ENCODE measurements around the gene PLEKHA7.

Gene PLEKHA7

DNA sequence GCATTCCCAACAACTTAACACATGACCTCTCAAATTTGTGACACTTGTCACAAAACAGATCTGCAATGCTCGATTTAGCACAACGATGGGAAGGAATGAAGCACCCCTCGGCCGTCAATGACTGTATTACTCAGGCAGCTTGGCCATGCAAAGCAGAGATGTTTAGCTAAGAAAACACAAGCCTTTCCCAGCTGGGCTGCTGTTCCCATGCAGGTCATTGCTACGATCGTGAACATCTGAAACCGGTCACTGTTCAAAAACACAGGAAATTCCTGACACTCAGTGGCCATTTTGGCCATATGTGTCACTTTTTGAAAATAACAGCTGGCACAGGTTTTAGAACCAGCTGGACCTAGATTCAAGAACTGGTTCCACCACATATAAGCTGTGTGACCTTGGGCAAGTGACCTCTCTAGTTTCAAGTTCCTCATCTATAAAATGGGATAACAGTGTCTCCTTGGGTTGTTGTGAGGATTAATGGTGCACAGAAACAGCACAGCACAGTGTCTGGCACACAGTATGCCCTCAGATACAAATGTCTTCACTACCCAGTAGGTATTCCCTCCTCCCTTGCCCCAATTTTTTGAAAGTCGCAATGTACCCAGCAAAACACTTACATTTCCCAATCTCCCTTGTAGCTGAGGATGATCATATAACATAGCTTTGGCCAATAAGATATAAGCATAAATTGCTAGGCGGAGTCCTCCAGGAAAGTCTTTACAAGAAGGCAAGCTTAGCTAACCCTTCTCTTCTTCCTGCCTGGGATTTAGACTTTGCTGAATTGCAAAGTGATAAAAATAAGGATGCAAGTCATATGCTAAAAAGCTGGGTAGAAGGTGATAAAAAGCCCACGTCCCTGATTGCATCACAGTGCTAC is 182.7 kb downstream of the PLEKHA7 start:
- DNase-seq: no peak

DNA sequence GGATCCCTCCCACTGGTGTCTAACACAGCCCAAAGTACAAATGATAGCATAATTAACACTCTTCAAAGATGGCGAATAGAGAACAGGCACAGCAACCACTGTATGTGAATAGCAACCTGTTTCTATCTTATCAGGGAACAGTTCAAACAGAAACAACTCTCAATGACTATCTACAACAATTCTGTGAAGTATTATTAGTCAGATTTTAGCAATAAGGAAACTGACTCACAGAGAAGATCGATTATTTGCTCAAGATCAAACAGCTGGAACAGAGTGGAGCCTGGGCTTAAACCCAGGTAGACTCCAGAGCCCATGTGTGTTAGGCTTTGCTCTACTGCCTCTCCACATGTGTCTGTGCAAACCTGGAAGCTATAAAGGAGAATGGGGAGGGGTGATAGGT is 187.1 kb downstream of the PLEKHA7 start:
- no peak for DNase-seq

DNA sequence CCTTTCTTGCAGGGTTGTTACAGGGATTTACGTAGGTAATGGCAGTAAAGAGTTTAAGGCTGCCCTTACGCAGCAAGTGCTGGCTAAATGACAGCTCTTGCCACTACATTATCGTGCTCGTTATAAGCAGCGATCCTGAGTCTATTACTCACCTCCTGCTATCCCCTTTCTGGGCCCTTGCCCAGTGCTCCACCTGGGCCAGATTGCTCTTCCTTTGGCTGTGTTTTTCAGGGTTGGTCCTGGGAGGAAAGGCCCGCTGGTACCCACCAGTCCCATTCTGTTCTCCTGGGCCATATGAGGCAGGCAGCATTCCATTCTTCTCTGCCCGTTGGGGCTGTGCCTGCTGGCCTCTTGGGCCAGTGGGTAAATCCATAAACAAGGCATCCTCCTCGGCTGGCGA is 188.2 kb downstream of the PLEKHA7 start:
- DNase-seq: no peak

DNA sequence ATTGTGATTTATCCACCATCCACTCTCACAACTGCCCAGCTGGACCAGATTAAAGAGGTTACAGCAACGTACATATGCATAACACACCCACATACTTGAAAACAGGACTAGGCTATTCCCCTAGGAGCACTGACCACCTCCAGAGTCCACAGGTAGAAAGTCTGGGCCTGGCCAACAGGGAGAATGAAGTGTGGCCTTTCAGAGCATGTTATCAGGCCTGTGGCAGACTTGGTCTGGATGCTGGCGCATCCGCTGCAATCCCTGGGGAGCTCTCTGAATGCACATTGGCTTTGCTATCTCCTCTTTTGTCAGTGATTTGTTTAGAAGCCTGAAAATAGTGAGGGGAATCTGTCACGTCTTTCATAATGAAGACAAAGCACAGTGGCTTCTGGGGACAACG is 189.1 kb downstream of the PLEKHA7 start:
- DNase-seq: no peak

GRCh38 chr11:16820324-16821092 is 193.7 kb downstream of the PLEKHA7 start:
- DNase-seq: peak; percentile 62 to 71

DNA sequence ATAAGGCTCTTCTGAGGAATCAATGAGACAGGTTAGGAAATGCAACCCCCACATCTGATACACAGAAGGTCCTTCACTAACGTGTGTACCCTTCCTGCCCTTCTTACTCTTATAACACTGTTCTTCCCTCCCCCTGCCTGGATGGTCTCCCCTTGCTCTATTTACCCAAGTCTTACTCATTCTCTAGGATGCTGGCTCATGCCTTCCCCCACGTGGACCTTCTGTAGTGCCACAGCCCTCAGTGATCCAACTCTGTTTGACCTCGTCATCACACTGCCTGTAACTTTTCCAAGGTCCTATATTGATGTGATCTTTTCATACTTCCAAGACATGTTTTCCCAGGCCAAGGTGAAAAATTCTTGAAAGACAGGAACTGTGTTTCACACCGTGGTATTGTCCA is 195.9 kb downstream of the PLEKHA7 start:
- DNase-seq: no peak

GRCh38 chr11:16817351-16817750 is 196.9 kb downstream of the PLEKHA7 start:
- peak; percentile 66 to 80 for DNase-seq

DNA sequence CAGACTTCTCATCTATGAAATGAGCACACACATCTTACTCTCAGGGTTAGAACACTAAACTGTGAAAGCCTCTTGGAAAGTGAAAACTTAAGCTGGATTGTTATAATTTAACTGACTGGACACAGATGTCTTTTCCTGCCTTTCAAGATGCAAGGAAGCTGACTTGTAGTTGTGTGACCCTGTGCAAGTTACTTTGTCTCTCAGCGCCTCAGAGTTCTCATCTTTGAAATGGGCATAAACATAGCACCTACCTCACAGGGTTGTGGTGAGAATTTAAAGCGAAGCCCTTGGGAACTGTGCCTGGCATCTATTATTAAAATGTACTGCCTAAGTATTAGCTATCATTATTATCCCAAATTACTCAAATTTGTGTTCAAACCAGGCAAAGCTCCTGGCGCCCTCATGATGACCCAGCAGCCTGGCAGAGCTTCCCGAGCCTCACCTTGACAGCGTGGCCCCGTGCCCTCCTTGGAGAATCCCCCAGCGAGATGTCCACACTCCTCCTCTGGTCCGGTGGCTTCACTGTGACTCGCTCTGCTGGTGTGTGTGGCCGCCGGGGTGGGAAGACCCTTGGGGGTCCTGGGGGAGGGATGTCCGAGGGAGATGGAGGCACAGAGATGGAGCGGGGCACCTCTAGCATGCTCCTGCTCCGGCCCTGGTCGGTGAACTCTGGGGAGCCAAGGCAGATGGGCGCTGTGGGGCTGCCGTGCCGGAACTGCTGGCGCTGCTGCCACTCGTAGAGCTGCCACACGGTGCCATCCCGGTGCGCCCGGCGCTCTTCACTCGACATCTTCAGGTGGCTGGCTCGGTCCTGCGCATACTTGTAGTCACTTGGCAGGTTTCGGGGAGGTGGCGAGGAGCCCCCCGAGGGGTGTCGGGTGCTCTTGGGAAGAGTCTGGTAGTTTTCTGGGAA is 197.6 kb downstream of the PLEKHA7 start:
- DNase-seq: no peak

DNA sequence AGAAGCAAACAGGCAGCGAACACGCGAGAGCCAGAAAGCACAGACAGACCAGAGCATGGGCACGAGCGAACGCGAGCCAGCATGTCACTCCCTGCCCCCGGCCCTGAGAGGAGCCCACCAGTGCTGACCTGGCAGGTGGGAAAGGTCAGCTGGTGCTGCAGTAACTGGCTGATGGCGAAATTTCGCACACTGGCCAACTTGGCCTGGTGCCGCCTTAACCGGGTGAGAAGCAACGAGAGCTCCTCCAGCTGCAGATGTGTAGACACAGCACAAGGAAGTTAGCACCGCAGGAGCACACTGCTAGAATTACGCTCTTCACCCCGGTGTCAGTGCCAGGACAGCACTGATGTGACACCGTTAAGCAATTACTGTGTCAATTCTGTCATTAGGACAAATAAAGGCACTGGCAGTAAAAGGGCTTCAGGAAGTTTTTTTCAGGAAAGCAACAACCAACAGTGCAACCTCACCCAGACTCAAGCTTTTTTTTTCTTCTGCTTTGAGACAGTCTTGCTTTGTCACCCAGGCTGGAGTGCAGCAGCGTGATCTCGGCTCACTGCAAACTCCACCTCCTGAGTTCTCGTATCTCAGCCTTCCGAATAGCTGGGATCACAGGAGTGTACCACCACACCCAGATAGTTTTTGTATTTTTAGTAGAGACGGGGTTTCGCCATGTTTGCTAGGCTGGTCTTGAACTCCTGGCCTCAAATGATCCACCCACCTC is 199.0 kb downstream of the PLEKHA7 start:
- DNase-seq: peak; percentile 85 to 86

DNA sequence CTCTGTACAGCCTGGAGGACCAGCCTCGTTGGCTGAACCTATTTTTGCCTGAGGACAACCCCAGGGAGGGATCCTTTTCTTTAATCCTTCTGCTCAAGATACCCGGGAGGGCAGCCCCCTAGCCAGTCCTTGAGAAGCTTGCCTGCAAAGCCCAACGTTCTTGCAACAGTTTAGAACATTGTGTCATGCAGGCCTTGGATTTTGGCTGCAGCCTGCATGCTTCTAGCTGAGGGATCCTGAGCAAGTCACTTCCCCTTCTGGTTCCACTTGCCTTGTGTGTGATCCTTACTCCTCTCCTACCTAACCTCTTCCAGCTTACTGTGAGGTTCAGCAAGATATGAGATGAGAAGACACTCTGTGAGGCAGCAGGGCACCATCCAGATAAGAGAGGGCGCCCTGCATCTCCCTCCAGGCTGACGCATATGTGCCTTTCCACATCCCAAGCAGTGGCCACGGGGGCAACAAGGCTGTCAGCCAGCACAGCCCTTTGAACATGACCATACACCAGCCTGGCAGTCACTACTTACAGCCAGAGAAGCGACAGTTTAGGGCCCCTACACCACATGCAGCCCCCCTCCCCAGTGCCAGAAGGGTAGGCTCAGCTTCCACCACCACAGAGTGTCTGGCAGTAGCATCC is 199.7 kb downstream of the PLEKHA7 start:
- DNase-seq: peak; percentile 75 to 76

DNA sequence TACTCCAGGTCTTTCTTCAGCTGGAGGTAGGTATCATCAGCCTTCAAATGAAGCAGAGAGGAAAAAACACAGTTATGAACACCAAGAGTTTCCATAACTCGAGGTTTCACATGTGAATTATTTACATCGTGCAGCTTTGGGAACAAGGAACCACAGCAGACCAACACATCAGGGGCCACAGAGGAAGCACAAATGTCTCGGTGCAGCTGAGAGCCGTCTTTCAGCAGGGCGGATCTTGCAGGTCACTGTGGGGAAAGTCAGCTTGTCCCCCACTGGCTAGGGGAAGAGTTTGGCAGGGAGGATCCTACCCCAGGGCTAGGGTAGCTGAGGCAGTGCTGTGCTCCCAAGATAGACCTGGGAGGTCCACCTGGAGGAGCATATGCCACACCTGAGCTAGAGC is 201.1 kb downstream of the PLEKHA7 start:
- no peak for DNase-seq

DNA sequence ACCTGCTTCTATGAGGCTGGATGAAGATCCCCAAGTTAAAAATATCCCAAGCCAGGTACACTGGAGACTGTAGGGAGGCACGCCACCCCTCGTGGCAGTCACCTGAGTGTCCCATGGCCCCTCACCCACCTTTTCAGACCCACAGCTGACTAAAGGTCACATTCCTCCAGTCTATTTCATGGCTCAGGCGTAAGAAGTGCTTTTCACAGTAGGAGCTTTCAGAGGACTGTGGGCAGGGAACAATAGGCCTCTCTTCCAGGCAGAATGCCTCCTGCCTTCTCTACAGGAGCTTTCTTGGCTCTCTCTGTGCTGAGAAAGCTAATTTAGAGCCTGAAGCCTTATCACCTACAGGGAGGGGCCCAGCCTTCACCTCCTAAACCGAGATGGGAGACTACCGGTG is 201.9 kb downstream of the PLEKHA7 start:
- no peak for DNase-seq

DNA sequence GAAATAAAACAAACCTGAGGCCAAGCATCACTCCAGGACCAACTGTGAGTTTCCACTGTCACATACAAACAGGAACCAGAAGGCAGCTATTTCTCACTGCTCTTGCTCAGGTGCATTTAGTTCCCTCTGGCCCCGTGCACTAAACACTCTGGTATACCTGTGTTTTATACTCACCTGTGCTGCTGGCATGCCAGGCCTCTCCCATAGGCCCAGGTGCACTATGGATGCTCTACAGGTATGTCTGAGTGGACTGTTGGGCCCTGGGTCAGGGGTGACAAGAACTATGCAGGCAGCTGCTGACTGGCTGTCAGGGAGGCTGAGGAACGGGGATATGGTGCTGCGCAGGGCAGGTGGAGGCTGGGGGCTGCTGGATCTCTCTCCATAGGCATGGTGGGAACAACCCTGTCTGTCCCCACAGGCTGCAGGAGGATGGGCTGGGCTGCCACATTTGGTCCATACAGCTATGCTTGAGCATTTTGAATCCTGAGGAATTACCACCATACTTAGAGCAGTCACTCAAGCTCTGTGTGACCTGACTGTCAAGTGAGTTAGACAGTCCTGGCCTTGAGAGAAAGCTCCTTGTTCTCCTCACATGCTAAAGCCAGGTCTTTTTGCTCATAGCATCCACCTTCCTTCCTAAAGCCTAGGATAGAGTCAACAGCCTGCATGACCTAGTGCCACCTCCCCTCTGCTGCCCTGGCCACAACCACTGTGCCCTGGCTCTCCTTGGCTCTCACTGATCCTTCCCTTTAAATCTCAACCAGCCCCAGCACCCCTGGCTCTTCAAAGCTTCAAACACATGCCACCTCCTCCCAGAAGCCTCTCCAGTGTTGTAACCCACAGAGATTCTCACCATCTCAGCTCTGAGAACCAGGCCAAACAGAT is 202.8 kb downstream of the PLEKHA7 start:
- no peak for DNase-seq

DNA sequence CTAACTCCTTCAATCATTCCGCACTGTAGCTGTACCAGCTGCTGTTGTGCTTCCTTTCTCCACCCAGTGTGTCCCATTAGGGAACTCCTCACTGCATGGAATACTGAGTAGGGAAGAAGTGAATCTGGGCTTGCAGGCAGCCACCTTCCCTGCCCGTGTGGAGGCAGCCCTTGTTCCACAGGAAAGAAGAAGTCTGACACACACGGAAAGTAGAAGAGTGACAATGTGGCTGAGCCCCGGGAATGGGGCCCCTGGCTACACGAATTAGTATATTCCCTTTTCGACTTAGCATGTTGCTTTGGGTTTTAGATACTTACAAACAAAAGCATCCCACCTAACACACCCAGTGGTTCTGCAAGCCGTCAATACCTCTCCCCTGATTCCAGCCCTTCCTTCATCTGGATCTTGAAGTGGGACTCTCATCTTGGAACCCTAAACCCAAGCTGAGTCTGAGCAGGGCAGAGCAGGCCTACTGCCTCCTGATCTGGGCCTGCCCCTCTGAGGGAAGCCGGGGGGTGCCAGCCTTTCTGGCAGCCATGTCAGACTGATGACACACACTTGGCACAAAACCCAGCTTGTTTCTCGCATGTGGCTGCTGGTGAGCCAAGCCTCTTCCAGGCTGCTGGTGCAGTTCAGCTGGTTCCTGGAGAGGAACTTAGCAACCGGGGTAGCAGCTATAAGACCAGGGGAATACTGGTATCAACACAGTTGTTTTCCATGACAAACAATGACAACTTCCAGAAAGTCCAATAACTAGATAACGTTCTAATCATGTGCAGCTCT is 204.1 kb downstream of the PLEKHA7 start:
- no peak for DNase-seq

- peak; percentile 68 to 71 for DNase-seq
Measured at GRCh38 chr11:16807306-16807705, 206.9 kb downstream of the PLEKHA7 start.

DNA sequence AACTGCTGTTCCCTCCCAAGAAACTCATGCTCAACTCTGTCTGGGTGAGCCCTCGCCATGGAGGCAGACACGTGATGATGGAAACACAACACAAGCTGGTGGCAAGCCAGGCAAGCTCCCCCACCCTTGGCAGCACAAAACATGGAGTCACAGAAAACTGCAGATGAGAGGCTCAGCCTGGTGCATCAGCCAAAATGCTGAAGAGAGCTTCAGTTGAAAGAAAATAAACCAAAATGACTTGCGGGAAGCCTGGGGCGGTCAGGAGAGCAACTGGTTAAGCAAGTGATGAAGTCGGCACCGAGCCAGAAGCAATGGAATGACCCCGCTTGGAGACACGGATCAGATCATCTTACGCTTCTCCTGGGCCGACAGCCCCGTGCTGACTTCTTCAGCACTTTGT is 207.4 kb downstream of the PLEKHA7 start:
- DNase-seq: no peak

DNA sequence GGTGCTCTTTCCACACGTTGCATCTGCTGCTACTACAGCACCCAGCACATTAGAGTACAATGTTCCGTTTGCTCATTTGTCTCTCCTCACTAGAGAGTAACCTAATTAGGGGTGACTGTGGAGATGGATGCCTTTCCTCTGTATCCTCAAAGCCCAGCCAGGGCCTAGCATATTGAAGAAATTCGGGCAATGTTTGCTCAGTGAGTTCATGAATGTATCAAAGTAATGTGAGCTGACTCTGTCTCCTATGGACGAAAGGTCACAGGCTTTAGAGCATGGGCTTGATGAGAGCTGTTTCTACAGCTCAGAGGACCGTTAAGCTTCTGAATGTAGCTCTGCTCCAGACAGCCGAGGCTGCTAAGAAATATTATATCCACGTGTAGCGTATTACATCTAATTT is 208.3 kb downstream of the PLEKHA7 start:
- DNase-seq: no peak

- DNase-seq: no peak
Measured at GRCh38 chr11:16804104-16804947, 209.9 kb downstream of the PLEKHA7 start.
